ENCODE results near the gene GPATCH8.
A peak's percentile ranks its signal among the peaks of the same experiment; 100 is the strongest.
"Not testable (repeated sequence)": the region's sequence is repeated elsewhere in the genome, so short reads cannot be mapped to it uniquely, and the experiment has no call there.

GPATCH8 gene

GRCh38 chr17:44374306-44375195 lies 128.7 kb downstream of the GPATCH8 start:
- no peak for DNase-seq

- no peak for DNase-seq
Measured at GRCh38 chr17:44372036-44372435, 131.2 kb downstream of the GPATCH8 start.

DNA sequence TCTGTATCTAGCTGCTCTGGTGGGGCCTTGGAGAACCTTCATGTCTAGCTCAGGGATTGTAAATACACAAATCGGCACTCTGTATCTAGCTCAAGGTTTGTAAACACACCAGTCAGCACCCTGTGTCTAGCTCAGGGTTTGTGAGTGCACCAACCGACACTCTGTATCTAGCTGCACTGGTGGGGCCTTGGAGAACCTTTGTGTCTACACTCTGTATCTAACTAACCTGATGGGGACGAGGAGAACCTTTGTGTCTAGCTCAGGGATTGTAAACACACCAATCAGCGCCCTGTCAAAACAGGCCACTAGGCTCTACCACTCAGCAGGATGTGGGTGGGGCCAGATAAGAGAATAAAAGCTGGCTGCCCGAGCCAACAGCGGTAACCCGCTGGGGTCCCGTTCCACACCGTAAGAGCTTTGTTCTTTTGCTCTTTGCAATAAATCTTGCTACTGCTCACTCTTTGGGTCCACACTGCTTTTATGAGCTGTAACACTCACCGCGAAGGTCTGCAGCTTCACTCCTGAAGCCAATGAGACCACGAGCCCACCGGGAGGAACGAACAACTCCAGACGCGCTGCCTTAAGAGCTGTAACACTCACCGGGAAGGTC lies 133.7 kb downstream of the GPATCH8 start:
- not testable (repeated sequence) for DNase-seq

- DNase-seq: not testable (repeated sequence)
Measured at GRCh38 chr17:44368391-44369243, 134.6 kb downstream of the GPATCH8 start.

DNA sequence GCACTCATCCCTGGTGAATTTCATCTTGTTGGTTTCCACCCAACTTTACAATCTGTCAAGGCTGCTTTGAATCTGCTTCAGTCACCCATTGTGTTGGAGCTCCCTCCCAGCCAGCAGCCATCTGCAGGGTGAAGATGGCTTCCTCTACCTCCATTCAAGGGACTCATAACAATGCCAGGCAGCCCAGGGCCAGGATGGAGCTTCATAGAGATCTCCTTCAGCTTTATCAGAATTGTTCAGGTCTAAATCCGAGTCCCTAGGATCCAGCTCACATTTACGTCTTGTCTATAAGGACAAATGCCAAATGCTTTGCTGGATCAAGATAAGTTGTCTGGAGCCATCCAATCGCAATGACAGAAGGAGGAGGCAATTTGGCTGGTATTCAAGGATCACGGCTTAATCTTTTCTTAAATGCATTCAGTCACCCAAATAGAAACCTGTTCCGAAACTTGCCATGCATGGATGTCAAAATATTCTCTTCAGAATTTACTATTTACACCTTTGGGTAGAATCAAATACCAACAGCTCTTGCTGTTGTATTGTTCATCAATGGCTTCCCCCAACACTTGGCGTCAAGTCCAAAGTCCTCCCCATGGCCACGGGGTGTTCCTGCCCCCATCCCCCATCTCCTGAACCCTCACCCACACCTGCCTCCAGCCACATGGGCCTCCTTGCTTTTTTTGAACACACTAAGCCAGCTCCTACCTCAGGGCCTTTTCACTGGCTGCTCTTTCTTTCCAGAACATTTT lies 135.8 kb downstream of the GPATCH8 start:
- no peak for DNase-seq

DNA sequence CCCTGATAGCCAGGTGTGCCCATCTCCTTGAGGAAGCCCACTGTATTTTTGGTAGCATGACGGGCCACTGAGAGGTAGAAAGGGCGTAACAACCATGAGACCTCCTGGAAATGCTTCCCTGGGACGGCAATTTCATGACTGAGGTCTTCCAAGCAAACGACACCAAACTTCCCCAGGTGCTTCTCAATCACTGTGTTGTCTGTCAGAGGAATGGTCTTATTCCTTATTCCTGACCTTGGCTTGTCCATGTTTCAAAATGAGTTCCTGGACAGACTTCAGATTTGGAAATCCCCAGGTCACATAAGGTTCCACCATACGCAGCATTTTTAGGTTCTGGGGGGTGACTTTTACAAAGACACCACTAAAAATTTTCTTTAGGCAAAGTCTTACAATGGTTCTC lies 138.2 kb downstream of the GPATCH8 start:
- DNase-seq: not testable (repeated sequence)

- peak in 1 of 2 experiments; percentile 40 for DNase-seq
Measured at GRCh38 chr17:44363613-44364159, 139.5 kb downstream of the GPATCH8 start, which contains the start of gene FAM171A2. Gene FAM171A2 (minus strand): TSS chr17:44363853. CDS start chr17:44363714, 139 bp downstream.

- no peak for DNase-seq
Measured at GRCh38 chr17:44362949-44363612, 140.1 kb downstream of the GPATCH8 start.

DNA sequence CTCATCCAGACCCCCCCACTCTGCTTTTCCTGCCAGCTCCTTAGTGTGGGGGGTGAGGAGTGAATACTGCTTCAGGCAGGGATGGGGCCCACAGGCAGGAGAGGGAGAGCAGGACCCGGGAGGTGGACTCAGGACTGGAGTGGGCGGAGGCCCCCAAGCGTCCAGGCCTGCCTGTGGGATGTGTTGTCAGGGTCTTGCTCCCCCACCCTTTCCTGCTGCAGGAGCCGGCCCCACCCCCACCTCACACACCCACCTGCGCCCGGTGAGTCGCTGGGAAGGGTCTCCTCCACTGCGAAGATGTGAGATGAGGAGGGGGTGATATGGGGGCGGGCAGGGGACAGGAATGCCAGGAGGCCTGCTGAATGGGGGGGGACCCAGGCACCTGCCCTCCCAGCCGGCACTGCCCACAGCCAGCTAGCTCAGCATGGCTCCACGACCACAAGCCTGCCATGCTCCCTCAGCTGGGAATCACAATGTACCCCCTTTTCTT lies 140.7 kb downstream of the GPATCH8 start:
- DNase-seq: no peak

DNA sequence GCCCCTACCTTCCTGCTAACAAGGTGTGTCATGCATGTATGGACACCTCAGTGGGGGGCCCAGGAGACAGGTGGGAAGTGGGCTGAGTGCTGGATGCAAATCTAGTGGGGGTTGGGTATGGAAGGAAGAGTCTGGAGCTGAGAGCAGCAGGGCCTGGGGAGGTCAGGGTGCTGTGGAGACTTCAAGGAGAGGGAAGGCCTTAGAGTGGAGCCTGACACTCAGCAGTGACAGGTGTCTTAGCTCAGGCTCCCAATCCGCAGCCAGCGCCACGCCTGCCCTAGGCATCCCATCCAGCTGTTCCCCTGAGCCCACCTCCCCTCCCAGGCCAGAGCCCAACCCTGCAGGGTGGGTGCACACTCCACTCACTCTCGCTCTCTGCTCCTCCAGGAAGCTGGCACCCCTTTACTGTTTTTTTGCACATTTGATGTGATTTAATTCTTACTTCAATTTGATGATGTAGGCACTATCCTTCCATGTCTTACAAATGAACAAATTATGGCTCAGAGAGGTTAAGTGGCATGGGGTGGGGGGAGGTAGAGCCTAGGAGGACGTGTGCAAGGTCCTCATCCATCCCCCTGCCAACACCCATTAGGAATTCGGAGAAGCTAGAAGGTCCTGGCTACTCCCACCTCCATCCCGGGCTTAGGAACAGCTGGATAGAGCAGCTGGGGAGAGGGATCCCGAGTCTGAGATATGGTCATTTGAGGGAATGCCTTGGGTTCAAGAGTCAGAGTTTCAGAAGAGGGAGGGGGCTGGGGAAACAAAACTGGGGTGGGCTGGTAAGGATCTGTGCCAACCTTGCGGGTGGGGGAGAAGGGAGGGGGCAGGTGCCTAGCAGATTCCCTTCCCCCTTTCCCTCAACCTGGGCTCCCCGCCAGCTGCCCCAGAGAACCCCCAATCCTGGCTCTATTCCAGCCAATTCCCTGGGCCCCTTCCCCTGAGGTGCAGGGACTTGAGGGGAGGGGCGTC lies 141.6 kb downstream of the GPATCH8 start:
- no peak for DNase-seq

GRCh38 chr17:44360826-44361225 lies 142.4 kb downstream of the GPATCH8 start:
- DNase-seq: no peak

DNA sequence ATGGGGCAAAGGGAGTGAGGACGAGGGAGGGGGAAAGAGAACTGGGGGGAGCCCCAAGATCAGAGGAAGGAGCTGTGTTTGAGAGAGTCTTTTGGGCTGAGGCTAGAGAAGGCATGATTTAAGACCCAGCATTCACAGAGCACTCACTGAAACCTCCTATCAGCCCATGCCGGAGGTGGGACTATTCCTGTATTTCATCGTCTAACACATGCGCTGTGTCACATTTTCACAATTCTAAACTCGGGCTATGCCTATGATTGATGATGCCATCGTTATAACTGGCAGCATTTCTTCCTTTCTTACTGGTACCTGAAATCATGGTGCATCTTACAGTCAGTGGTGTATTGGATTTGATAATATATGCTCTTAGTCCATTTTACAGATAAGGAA lies 143.1 kb downstream of the GPATCH8 start:
- no peak for DNase-seq

- no peak for DNase-seq
Measured at GRCh38 chr17:44359458-44360143, 143.6 kb downstream of the GPATCH8 start.

GRCh38 chr17:44359006-44359405 lies 144.2 kb downstream of the GPATCH8 start:
- DNase-seq: no peak

DNA sequence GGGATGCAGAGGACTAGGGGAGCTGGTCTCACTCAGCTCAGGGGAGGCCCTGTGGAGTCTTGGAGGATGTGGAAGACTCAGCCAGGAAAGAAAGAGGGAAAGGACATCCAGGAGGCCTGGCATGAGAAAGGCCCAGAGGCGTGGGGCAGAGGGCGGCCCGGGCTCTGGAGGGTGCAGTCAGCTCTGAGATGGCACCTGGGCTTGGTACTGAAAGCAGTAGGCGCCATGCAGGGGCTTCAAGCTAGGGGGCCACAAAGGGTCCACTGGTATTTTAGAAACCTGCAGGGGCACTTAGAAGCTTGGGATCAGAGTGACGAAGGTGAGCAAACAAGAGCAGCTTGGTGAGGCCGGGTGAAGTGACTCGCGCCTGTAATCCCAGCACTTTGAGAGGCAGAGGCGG lies 145.1 kb downstream of the GPATCH8 start:
- no peak for DNase-seq

GRCh38 chr17:44356241-44356640 lies 147.0 kb downstream of the GPATCH8 start:
- DNase-seq: no peak

- DNase-seq: no peak
Measured at GRCh38 chr17:44355642-44356099, 147.5 kb downstream of the GPATCH8 start.

- no peak for DNase-seq
Measured at GRCh38 chr17:44354582-44355561, 148.3 kb downstream of the GPATCH8 start.

Data from SW 1271 (cell line).